Karpas-422 (cell line): ENCODE data around the gene RAB30. TPM values are rescaled to one million over a fixed set of nuclear protein-coding genes. Genes with fewer than 3 reads are reported as not detected.

Experiments used
- DNase-seq: peaks from one replicate; pipeline ENCODE4 v3.0.0-alpha.2; 2015
- H2AFZ ChIP-seq: fragments of 200-600 bp; sonication (generic); 2 replicates; pipeline ENCODE4 v1.6.1; 2014; ENCODE audit warnings: antibody characterized with exemption, low read length, mixed read lengths
- H3K27ac ChIP-seq: fragments of 200-600 bp; sonication (generic); 2 replicates; pipeline ENCODE4 v1.5.1; 2014; ENCODE audit warnings: mild to moderate bottlenecking, low read length, moderate library complexity
- H3K27me3 ChIP-seq: fragments of 200-600 bp; sonication (generic); 2 replicates; pipeline ENCODE4 v1.6.1; 2014; ENCODE audit warnings: low read length, mixed read lengths
- H3K36me3 ChIP-seq: fragments of 200-600 bp; sonication (generic); 2 replicates; pipeline ENCODE4 v1.6.1; 2014; ENCODE audit warnings: low read length, mixed read lengths; ENCODE audit not compliant: insufficient read depth
- H3K4me1 ChIP-seq: fragments of 200-600 bp; sonication (generic); 2 replicates; pipeline ENCODE4 v1.6.1; 2014; ENCODE audit warnings: mild to moderate bottlenecking, low read length, mixed read lengths
- H3K4me2 ChIP-seq: fragments of 200-600 bp; sonication (generic); 2 replicates; pipeline ENCODE4 v1.6.1; 2014; ENCODE audit warnings: low read length, low read depth, mild to moderate bottlenecking; ENCODE audit not compliant: poor library complexity, severe bottlenecking
- H3K4me3 ChIP-seq: fragments of 200-600 bp; sonication (generic); 2 replicates; pipeline ENCODE4 v1.5.1; 2014; ENCODE audit warnings: mild to moderate bottlenecking, antibody characterized with exemption, low read length, mixed read lengths
- H3K79me2 ChIP-seq: fragments of 200-600 bp; sonication (generic); 2 replicates; pipeline ENCODE4 v1.6.1; 2014; ENCODE audit warnings: mild to moderate bottlenecking, low read length, mixed read lengths
- H3K9ac ChIP-seq: fragments of 200-600 bp; sonication (generic); 2 replicates; pipeline ENCODE4 v1.6.0; 2014; ENCODE audit warnings: low read length
- H3K9me2 ChIP-seq: fragments of 200-600 bp; sonication (generic), shearing (Covaris generic); replicated peaks from 2 replicates; pipeline ENCODE4 v1.6.0; 2014; ENCODE audit warnings: mild to moderate bottlenecking, low read length, moderate library complexity; ENCODE audit not compliant: insufficient read depth
- H3K9me3 ChIP-seq: fragments of 300-700, 200-600 bp; sonication (generic); 2 replicates; pipeline ENCODE4 v1.6.1; 2014; ENCODE audit warnings: low read length, mixed read lengths
- H4K20me1 ChIP-seq: fragments of 200-600 bp; sonication (generic); 2 replicates; pipeline ENCODE4 v1.6.1; 2014; ENCODE audit warnings: mild to moderate bottlenecking, antibody characterized with exemption, low read length, low read depth; ENCODE audit not compliant: insufficient read depth
- total RNA-seq: library from RNA; depleted of rRNA; stranded (reverse); fragments of >200 nt; shearing (Covaris generic); gene quantifications from 2 replicates; pipeline ENCODE4 v1.2.3, GENCODE V29; 2014; ENCODE audit warnings: low replicate concordance

Gene RAB30
- total RNA-seq, 1 experiment from 2014 or later: 66.5 TPM

- H3K4me1 ChIP-seq: peaks cover 88% of the 10 kb centered on the region
- H2AFZ ChIP-seq: no peak overlapping the region
- no peak overlapping the region for H3K9ac ChIP-seq
- no peaks in the 10 kb centered on the region for H3K9me3 ChIP-seq
- no peaks in the 10 kb centered on the region for H3K9me2 ChIP-seq
- no peak overlapping the region for H3K4me2 ChIP-seq
- peaks cover 21% of the 10 kb centered on the region for H4K20me1 ChIP-seq
- H3K27ac ChIP-seq: peak overlapping the region; percentile 46; the same call in 1 of the 2 replicates
- H3K36me3 ChIP-seq: no peaks in the 10 kb centered on the region
- no peak overlapping the region for H3K4me3 ChIP-seq
- no peak for DNase-seq
- no peaks in the 10 kb centered on the region for H3K27me3 ChIP-seq
- peaks cover 99% of the 10 kb centered on the region for H3K79me2 ChIP-seq
Measured at GRCh38 chr11:83041126-83041525, 30.6 kb downstream of the RAB30 start.

- Histone ChIP-seq H4K20me1 (peaks cover 37% of the 10 kb centered on the region), H2AFZ (no peak overlapping the region)
Measured at GRCh38 chr11:83039566-83039965, 32.1 kb downstream of the RAB30 start.

GRCh38 chr11:83037877-83038276 is 33.8 kb downstream of the RAB30 start:
- no peaks in the 10 kb centered on the region for H3K9me3 ChIP-seq
- no peak overlapping the region for H3K9ac ChIP-seq
- H3K4me3 ChIP-seq: no peak overlapping the region
- H3K36me3 ChIP-seq: no peaks in the 10 kb centered on the region
- no peak overlapping the region for H2AFZ ChIP-seq
- H4K20me1 ChIP-seq: peaks cover 52% of the 10 kb centered on the region
- DNase-seq: no peak
- peaks cover 99% of the 10 kb centered on the region for H3K79me2 ChIP-seq
- H3K4me2 ChIP-seq: peak overlapping the region; percentile 13
- H3K27me3 ChIP-seq: no peaks in the 10 kb centered on the region
- H3K9me2 ChIP-seq: no peaks in the 10 kb centered on the region
- peak overlapping the region; percentile 46 for H3K27ac ChIP-seq
- H3K4me1 ChIP-seq: peaks cover 86% of the 10 kb centered on the region

More at GRCh38 chr11:83039566-83039965, 32.1 kb downstream of the RAB30 start:
- no peak for DNase-seq
- H3K27ac ChIP-seq: peak overlapping the region; percentile 25
- no peaks in the 10 kb centered on the region for H3K36me3 ChIP-seq
- H3K4me2 ChIP-seq: no peak overlapping the region
- H3K79me2 ChIP-seq: peaks cover 99% of the 10 kb centered on the region
- no peaks in the 10 kb centered on the region for H3K9me2 ChIP-seq
- H3K27me3 ChIP-seq: no peaks in the 10 kb centered on the region
- no peak overlapping the region for H3K9ac ChIP-seq
- no peaks in the 10 kb centered on the region for H3K9me3 ChIP-seq
- peaks cover 88% of the 10 kb centered on the region for H3K4me1 ChIP-seq
- no peak overlapping the region for H3K4me3 ChIP-seq

- Histone ChIP-seq H3K4me1 (peaks cover 87% of the 10 kb centered on the region), H3K4me3 (no peak overlapping the region), H3K4me2 (peak overlapping the region; percentile 51), H3K36me3 (peaks cover 11% of the 10 kb centered on the region), H3K9me2 (no peaks in the 10 kb centered on the region), H3K9me3 (no peaks in the 10 kb centered on the region), H3K27ac (peak overlapping the region; percentile 58), H3K79me2 (peaks cover 99% of the 10 kb centered on the region), H3K27me3 (no peaks in the 10 kb centered on the region), H2AFZ (no peak overlapping the region), H3K9ac (no peak overlapping the region), H4K20me1 (peaks cover 62% of the 10 kb centered on the region)
- no peak for DNase-seq
Measured at GRCh38 chr11:83036701-83037100, 35.0 kb downstream of the RAB30 start.

- peak overlapping the region; percentile 51 for H3K4me2 ChIP-seq
Measured at GRCh38 chr11:83035070-83035854, 36.4 kb downstream of the RAB30 start.

GRCh38 chr11:83034673-83035014 is 37.1 kb downstream of the RAB30 start:
- H4K20me1 ChIP-seq: peaks cover 64% of the 10 kb centered on the region
- H2AFZ ChIP-seq: no peak overlapping the region
- H3K4me1 ChIP-seq: peaks cover 74% of the 10 kb centered on the region
- peak overlapping the region; percentile 51 for H3K4me2 ChIP-seq
- H3K9ac ChIP-seq: 0 out of 2 replicates have a peak overlapping the region, but pooled peaks have one; percentile 2
- peaks cover 16% of the 10 kb centered on the region for H3K36me3 ChIP-seq
- H3K27me3 ChIP-seq: no peaks in the 10 kb centered on the region
- H3K9me2 ChIP-seq: no peaks in the 10 kb centered on the region
- H3K79me2 ChIP-seq: peaks cover 99% of the 10 kb centered on the region
- H3K9me3 ChIP-seq: no peaks in the 10 kb centered on the region
- H3K27ac ChIP-seq: peak overlapping the region; percentile 58
- DNase-seq: no peak
- no peak overlapping the region for H3K4me3 ChIP-seq

More at GRCh38 chr11:83035070-83035854, 36.4 kb downstream of the RAB30 start:
- Histone ChIP-seq H3K9me3 (no peaks in the 10 kb centered on the region), H3K36me3 (peaks cover 16% of the 10 kb centered on the region), H2AFZ (no peak overlapping the region), H3K4me3 (peak overlapping the region; percentile 17; the same call in 1 of the 2 replicates), H3K9ac (0 out of 2 replicates have a peak overlapping the region, but pooled peaks have one; percentile 5), H3K27me3 (no peaks in the 10 kb centered on the region), H3K4me1 (peaks cover 79% of the 10 kb centered on the region), H3K79me2 (peaks cover 99% of the 10 kb centered on the region), H3K9me2 (no peaks in the 10 kb centered on the region), H3K27ac (peak overlapping the region; percentile 58), H4K20me1 (peaks cover 62% of the 10 kb centered on the region)
- DNase-seq: peak; percentile 90

- Histone ChIP-seq H3K36me3 (peaks cover 16% of the 10 kb centered on the region), H3K79me2 (peaks cover 98% of the 10 kb centered on the region), H4K20me1 (peaks cover 61% of the 10 kb centered on the region), H3K4me3 (no peak overlapping the region), H3K9me2 (no peaks in the 10 kb centered on the region), H3K27ac (peak overlapping the region; percentile 58), H3K4me2 (peak overlapping the region; percentile 51), H3K27me3 (no peaks in the 10 kb centered on the region), H3K4me1 (peaks cover 69% of the 10 kb centered on the region), H2AFZ (no peak overlapping the region), H3K9ac (0 out of 2 replicates have a peak overlapping the region, but pooled peaks have one; percentile 8), H3K9me3 (no peaks in the 10 kb centered on the region)
- no peak for DNase-seq
Measured at GRCh38 chr11:83033972-83034672, 37.6 kb downstream of the RAB30 start.

- peak; percentile 66 for DNase-seq
- no peak overlapping the region for H3K9ac ChIP-seq
- peaks cover 68% of the 10 kb centered on the region for H3K4me1 ChIP-seq
- no peaks in the 10 kb centered on the region for H3K9me2 ChIP-seq
- peaks cover 61% of the 10 kb centered on the region for H4K20me1 ChIP-seq
- H3K27ac ChIP-seq: peak overlapping the region; percentile 58
- H3K36me3 ChIP-seq: peaks cover 16% of the 10 kb centered on the region
- H3K79me2 ChIP-seq: peaks cover 97% of the 10 kb centered on the region
- H3K4me2 ChIP-seq: peak overlapping the region; percentile 8
- H3K9me3 ChIP-seq: no peaks in the 10 kb centered on the region
- H3K27me3 ChIP-seq: no peaks in the 10 kb centered on the region
- H3K4me3 ChIP-seq: no peak overlapping the region
- no peak overlapping the region for H2AFZ ChIP-seq
Measured at GRCh38 chr11:83033371-83033770, 38.3 kb downstream of the RAB30 start.
